ENCODE measurements around the gene ERLIN1. TPM values are rescaled to one million over a fixed set of nuclear protein-coding genes. Genes with fewer than 3 reads are reported as not detected.
"Not testable (repeated sequence)": the region's sequence is repeated elsewhere in the genome, so short reads cannot be mapped to it uniquely, and the experiment has no call there.

The ERLIN1 gene
- polyA plus RNA-seq, 5 donors: 37.3 to 55.6 (median 49.5) TPM

DNA sequence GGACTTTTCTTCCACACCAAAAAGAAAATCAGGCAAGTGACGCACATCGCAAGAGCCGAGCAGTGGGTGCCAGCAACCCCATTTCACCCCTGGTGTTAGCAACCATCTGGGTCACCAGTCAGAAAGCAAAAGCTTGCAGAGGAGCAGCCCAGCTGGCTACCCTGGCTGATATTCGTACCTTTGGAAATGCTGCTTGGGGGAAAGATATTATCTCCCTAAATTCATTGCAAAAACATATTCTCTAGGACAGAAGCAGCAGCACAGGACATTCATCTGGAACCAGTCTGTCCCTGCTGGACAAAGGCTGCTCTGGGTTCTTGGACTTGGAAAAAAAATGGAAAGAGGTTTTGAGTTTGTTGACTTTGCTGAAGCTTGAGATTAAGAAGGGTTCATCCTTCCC is 45.8 kb downstream of the ERLIN1 start:
- DNase-seq: no peak

DNA sequence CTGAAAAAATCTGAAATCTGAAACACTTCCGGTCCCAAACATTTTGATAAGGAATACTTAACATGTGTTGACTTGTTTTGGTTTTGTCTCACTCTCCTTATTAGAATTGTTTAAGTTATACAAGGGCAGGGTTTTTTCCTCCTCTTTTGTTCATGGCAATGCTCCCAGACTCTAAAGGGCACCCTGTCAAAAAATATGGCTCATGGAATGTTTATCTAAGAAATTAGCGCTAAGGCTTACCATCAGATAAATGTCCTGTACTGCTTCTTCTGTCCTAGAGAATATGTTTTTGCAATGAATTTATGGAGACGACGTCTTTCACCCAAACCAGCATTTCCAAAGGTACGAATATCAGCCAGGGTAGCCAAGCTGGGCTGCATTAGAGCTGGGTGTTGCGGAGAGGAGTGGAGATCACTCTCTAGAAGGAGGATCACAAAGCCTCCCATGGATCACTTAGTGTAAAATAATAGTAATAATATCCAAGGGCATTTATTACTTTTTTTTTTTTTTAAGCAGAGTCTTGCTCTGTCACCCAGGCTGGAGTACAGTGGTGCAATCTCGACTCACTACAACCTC is 46.8 kb downstream of the ERLIN1 start:
- DNase-seq: no peak

GRCh38 chr10:100135486-100135885 is 50.3 kb downstream of the ERLIN1 start:
- DNase-seq: no peak

GRCh38 chr10:100133801-100134200 is 52.0 kb downstream of the ERLIN1 start:
- no peak for DNase-seq

- no peak for DNase-seq
Observed at GRCh38 chr10:100132427-100132826, 53.4 kb downstream of the ERLIN1 start.

DNA sequence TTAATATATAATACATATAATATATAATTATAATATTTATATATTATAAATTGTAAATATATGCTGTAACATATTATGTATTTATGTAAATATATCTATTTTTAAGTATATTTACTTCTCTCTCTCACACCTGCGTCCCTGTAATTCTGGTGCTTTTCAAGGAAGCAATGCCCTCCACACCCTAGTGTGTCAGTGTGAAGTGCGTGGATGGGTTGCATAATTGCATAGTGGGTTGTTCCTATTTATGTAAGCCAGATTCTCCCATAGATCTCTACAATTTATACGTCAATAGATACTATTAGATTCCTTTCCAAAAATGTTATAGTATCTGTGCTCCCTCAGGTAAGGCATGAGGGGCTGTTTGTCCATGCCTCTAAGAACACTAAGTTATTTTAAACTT is 54.3 kb downstream of the ERLIN1 start:
- no peak for DNase-seq

DNA sequence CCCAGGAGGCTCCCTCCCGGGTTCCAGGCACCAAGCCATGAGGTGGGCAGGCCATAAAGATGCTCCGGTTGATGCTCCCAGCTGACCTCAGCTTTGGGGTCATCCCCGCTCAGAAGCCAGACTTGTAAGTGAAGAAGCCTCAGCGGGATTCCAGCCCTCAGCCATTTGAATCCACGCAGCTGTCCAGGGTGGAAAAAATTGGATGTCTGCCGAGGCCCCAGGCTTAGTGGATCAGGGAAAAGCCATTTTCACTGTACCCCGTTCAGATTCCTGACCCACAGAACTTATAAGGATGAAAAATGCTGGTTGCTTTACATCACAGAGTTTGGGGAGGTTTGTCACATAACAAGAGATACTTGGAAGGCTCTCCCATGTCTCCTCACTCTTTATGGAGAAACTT is 55.0 kb downstream of the ERLIN1 start:
- no peak for DNase-seq

- no peak for DNase-seq
Observed at GRCh38 chr10:100129424-100129823, 56.4 kb downstream of the ERLIN1 start.

DNA sequence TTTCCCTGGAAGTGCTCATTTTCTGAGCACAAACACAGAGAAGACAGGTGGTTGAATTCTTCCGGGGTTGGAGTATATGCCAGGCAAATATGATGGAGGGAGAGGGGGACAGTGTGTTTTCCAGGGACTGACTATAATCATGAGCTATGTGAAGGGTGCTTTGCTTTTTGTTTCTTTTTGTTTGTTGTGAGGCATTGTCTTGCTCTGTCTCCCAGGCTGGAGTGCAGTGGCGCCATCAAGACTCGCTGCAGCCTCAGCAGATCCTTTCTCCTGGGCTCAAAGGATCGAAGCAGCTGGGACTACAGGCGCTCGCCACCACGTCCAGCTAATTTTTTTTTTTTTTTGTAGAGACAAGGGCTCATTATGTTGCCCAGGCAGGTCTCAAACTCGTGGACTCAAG is 56.9 kb downstream of the ERLIN1 start:
- DNase-seq: no peak

- not testable (repeated sequence) for DNase-seq
Observed at GRCh38 chr10:100125335-100125734, 60.5 kb downstream of the ERLIN1 start.

GRCh38 chr10:100124097-100124496 is 61.7 kb downstream of the ERLIN1 start:
- DNase-seq: no peak

DNA sequence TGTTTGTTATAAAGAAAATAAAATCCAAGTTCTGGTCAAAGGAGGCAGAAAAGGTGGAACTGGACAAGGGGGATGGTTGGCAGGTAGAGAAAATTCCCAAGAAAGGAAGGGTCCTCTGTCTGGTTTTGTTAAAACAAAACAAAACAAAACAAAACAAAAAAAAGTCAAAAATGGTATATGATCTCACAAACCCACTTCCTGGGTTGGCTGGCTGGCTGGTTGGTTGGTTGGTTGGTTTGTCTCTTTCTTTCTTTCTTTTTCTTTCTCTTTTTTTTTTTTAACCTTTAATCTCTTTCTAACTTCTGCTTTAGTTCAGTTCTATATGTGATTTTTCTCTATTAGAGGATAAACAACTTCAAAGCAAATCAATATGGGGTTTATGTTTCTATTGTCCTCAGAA is 63.0 kb downstream of the ERLIN1 start:
- DNase-seq: no peak

GRCh38 chr10:100120550-100120949 is 65.3 kb downstream of the ERLIN1 start:
- DNase-seq: no peak

- DNase-seq: no peak
Observed at GRCh38 chr10:100119726-100120125, 66.1 kb downstream of the ERLIN1 start.

GRCh38 chr10:100114976-100115770 is 70.7 kb downstream of the ERLIN1 start:
- DNase-seq: peak in 1 of 2 donors; percentile 14

DNA sequence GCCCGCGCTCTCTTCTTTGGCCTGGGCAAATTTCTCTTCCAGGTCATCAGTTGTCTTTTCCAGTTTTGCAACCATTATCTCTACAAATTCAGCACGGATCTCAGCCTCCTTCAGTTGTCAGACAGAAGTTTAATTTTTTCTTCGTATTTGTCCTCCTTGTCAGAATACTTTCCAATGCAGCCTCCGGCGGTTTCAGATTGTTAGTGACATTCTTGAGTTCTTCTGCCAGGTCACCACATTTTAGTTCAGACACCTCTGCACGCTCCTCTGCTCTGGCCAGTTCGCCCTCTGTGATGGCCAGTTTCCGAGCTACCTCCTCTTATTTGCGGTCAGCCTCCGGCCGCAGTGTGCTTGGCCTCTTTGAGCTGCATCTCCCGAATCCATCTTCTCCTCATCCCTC is 71.4 kb downstream of the ERLIN1 start:
- no peak for DNase-seq

DNA sequence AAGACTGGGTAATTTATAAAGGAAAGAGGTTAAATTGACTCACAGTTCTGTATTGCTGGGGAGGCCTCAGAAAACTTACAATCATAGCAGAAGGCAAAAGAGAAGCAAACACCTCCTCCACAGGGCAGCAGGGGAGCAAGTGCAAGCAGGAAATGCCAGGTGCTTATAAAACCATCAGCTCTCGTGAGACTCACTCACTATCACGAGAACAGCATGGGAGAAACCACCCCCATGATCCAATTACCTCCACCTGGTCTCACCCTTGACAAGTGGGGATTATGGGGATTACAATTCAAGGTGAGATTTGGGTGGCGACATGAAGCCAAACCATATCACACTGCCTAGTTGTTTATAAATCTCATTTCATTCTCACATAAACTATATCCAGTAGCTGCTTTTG is 76.2 kb downstream of the ERLIN1 start:
- DNase-seq: no peak

- no peak for DNase-seq
Observed at GRCh38 chr10:100106865-100107264, 79.0 kb downstream of the ERLIN1 start.

GRCh38 chr10:100104300-100104699 is 81.5 kb downstream of the ERLIN1 start:
- no peak for DNase-seq

DNA sequence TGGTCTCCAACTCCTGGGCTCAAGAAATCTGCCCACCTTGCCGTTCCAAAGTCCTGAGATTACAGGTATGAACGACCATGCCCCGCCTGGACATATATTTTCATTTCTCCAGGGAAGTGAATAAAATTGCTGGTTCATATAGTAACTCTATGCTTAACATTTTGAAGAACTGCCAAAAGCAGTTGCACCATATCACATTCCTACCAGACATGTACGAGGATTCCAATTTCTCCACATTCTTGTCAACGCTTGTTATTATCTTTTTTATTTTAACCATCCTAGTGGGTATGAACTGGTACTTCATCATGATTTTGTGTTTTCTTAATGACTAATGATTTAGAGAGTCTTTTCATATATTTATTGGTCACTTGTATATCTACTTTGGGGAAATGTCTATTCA is 82.2 kb downstream of the ERLIN1 start:
- DNase-seq: no peak

DNA sequence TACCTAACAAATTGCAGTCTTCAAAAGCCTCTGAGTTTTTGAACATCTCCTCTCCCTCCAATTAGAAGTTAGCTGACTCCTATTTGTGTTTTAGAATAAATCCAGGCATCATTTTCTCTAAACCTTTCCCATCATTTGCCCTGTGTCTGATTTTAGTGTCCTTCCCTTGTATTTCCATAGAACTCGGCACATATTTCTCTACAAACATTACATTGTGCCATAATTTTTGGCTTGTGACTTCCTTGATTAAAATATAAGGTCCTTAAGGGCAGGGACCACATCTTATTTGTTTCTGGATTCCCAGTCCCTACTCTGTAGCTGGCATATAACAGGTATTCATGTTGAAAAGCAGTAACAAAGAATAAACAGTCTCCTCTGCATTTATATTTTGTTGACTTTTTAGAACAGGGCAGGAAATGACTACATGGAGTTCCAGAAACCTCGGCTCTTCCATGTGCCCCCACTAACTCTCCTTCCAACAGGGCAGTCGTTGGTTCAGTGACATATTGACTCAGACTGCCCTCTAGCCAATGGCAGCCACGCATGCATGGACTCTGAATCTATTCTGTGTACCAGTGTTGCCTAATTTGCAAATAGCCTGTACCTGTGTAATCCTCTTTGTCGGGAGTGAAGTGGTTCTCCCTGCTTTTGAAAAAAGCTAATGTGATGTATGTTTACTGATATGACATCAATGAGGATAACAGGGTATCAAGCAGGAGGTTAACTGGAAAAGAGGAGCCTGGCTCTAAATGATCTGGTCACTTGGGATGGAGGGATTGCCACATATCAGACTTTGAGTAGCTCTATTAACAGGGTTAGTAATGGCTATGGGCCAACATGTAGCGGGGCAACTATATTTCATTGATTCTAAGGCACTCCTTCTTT is 84.4 kb downstream of the ERLIN1 start:
- DNase-seq: no peak

DNA sequence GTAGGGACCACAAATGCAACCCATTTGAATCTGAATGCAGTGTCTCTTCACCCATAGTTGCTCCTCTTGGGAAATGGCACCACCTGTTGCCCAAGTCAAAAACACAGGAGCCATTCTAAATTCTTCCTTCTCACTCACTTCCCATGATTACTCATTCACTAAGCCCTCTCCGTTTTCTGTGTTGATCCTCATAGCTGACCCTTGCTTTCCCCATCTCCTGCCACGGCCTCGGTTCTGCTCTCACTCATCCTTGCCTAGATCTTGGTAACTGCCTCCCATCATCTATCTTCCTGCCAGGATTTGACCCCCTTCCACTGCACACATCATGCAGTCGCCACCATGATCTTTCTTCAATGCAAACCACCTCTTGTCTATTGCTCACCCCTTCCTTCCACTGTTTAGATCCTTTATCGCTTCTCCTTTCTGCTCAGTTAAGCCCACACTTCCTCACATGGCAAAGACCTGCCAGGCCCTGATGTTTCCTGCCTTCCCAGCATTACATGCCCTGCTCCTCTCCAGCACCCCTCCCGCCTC is 85.1 kb downstream of the ERLIN1 start:
- DNase-seq: no peak
